ENCODE results near the gene SCUBE3. TPM values are rescaled to one million over a fixed set of nuclear protein-coding genes. Genes with fewer than 3 reads are reported as not detected.

Gene SCUBE3
- total and polyA plus RNA-seq, 2 donors (not counting 1 experiment from before 2014, with no cell fraction given) = not detected

DNA sequence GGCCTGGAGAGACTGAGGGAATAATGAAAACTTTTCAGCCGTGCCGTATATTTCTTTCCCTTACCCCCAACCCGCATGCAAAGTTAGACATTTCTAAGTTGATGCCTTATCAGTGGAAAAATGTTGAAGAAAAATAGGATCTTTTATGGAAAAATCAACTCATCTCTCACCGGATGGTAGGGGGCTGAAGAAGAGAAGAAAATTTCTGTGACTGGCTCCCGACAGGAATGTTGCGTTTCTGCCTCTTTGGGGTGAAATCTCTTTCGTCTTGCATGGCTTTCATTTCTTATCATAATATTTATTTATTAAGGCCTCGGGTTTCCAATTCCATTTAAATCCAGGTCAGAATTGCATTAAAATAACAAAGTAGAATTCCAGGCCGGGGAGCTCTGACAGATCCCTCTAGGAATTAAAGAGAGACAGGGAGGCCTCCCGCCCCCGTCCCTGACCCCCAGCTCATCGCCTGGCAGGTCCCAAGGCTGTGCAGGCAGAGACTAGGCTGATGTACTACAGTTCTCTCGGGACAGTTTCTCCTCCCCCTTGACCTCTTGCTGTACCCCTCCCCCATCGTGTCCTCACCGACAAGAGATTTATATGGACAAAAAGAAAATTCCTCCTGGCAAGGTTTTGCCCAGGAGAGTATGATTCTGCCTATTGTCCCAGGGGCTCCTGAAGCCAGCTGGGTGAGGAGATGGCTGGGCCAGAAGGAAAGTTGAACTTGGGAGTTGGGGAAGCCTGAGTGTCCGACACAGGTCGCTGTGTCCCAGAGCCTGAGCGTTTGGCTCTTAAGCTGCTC lies 1.3 kb downstream of the SCUBE3 start:
- ChIA-PET CTCF (interaction anchor here (2.0 kb wide), 1 partner anchor 10 kb away, joined by 8 read pairs; no protein-coding TSS in a partner anchor), POLR2A (no interaction called here)
- ATAC-seq (ENCODE audit: low read depth) (no peak), DNase-seq (no peak)
- H3K4me2 ChIP-seq (replicated peaks; ENCODE audit: low read depth, low read length, poor library complexity, severe bottlenecking) = peak overlapping the region; percentile 88
- 82% methylated on average over 8 of the region's 18 CpGs for WGBS (ENCODE audit: insufficient coverage)
- peaks cover 10 to 15% of the 10 kb centered on the region in 2 donors for H3K4me1 ChIP-seq (ENCODE audit: control insufficient read depth in 2 of 2, insufficient read depth in 2 of 2, low read length in 2 of 2)
- H3K27ac ChIP-seq (ENCODE audit: low read length in 2 of 2) = no peak overlapping the region
- intact Hi-C loops (cut with micrococcal nuclease) = no loop called here
- Mint-ChIP-seq H3K4me1 (peaks cover 8% of the 10 kb centered on the region), H3K27me3 (peaks cover 65% of the 10 kb centered on the region), H3K27ac (no peak overlapping the region), H3K4me3 (peak overlapping the region; percentile 62), H3K9me3 (ENCODE audit: insufficient read depth) (no peaks in the 10 kb centered on the region)
- peaks cover 0 to 60% (median 28%) of the 10 kb centered on the region in 4 experiments for H3K27me3 ChIP-seq (replicated peaks in 1 of 4; ENCODE audit: control extremely low read depth in 1 of 4, control insufficient read depth in 3 of 4, insufficient read depth in 4 of 4, low read length in 3 of 4)
- peaks cover 0 to 3% (median 0%) of the 10 kb centered on the region in 3 donors for H3K9me3 ChIP-seq (ENCODE audit: control extremely low read depth in 1 of 3, control insufficient read depth in 2 of 3, insufficient read depth in 1 of 3, low read length in 2 of 3)
- no peaks in the 10 kb centered on the region for H4K20me1 ChIP-seq (ENCODE audit: control insufficient read depth, insufficient read depth, low read length, poor library complexity, severe bottlenecking)
- no peak overlapping the region for H3K4me3 ChIP-seq (ENCODE audit: control extremely low read depth in 1 of 5, extremely low read depth in 1 of 5, insufficient read depth in 1 of 5, low read depth in 2 of 5, low read length in 4 of 5)
- TF ChIP-seq CTCF (IDR thresholded peaks at IDR 0.05) (no peak), EZH2 (IDR thresholded peaks at IDR 0.05; ENCODE audit: borderline replicate concordance, insufficient read depth, low read depth, low read length, poor library complexity, severe bottlenecking) (no peak)
- H3K9ac ChIP-seq (ENCODE audit: low read length) = no peak overlapping the region
- H3K79me2 ChIP-seq (ENCODE audit: control insufficient read depth, insufficient read depth, low read length) = no peaks in the 10 kb centered on the region
- no peaks in the 10 kb centered on the region for H3K36me3 ChIP-seq (replicated peaks in 1 of 2; ENCODE audit: control extremely low read depth in 1 of 2, control insufficient read depth in 1 of 2, extremely low read depth in 1 of 2, insufficient read depth in 2 of 2, low read length in 1 of 2)
- H2AFZ ChIP-seq (ENCODE audit: insufficient read depth, low read depth, low read length, poor library complexity, severe bottlenecking) = no peak overlapping the region

All from B cell (primary cell).